Activated CD4-positive, alpha-beta T cell treated with anti-CD3 and anti-CD28 coated beads for 24 hours (primary cell): ENCODE results near the gene PTAFR.

ENCODE experiments used
- DNase-seq, 2 donors: peaks; one replicate each; pipeline ENCODE4 v3.0.0-alpha.2; 2020; ENCODE audit warnings: low read depth in 2 of 2

Gene PTAFR

DNA sequence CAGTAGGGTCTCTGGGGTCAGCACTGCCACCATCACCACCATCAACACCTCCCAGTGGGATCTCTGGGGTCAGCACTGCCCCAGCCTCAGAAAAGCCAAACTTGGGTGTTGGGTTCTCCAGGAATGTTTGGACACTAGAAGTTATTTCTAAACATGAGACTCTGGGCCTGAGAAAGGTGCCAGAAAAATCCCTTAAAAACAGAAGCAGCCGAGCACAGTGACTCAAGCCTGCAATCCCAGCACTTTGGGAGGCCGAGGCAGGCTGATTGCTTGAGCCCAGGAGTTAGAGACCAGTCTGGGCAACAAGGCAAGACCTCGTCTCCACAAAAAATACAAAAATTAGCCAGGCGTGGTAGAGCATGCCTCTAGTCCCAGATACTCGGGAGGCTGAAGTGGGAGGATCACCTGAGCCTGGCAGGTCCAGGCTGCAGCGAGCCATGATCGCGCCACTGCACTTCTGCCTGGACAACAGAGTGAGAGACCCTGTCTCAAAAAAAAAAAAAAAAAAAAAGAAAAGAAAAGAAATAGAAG lies 470 bp downstream of the PTAFR start:
- DNase-seq: no peak

DNA sequence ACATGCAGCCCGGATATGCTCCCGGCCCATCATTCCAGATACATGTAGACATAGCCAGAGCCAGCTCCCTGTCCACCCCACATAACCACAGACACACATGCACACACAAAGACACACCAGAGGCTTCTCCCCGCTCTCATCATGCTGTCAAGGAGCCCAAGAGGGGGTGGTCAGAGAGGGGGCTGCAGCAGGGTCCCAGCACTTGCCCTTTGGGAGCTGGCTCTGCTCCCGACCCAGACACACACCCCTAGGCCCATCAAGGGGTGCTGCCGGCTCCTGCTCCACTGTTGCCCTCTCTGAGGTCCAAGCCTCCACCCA lies 2.6 kb downstream of the PTAFR start:
- DNase-seq: no peak

DNA sequence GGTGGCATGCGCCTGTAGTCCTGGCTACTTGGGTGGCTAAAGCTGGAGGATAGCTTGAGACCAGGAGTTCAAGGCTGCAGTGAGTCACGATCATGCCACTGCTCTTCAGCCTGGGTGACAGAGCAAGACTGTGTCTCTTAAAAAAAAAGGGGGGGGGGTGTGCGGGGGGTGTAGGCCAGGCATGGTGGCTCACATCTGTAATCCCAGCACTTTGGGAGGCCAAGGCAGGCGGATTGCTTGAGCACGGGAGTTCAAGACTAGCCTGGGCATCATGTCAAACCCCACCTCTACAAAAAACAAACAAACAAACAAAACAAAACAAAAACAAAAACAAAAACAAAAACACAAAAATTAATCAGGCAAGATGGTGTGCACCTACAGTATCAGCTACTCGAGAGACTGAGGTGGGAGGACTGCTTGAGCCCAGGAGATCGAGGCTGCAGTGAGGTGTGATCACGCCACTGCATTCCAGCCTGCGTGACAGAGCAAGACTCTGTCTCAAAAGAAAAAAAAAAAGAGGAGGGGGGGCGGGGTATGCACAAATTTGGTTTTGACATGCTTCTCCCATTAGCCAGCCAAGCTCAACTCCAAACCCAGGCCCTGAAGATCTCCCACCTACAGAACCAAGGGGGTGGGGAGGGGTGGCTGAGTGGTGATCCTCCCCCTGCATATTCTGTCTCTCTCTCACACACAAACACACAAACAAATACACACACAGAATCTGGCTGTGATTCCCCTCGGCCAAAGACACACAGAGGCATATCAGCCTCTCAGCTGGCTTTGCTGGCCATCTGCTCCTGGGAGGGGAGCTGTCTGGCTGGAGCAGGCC lies 3.1 kb downstream of the PTAFR start:
- DNase-seq: no peak

DNA sequence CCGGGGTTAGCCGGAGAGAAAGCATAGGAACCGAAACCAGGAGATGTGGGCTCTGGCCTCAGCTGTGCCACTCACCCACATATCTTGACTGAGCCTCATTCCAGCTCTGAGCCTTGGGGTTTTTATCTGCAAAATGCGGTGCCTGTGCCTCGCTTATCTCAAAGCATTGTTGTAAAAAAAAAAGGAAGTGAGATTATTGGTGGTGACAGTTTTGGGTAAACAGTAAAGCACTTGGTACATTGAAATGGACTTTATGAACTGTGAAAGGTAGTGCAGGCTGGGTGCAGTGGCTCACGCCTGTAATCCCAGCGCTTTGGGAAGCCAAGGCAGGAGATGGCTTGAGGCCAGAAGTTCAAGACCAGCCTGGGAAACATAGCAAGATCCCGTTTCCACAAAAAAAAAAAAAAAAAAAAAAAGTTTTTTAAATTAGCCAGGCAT lies 3.8 kb downstream of the PTAFR start:
- DNase-seq: no peak

DNA sequence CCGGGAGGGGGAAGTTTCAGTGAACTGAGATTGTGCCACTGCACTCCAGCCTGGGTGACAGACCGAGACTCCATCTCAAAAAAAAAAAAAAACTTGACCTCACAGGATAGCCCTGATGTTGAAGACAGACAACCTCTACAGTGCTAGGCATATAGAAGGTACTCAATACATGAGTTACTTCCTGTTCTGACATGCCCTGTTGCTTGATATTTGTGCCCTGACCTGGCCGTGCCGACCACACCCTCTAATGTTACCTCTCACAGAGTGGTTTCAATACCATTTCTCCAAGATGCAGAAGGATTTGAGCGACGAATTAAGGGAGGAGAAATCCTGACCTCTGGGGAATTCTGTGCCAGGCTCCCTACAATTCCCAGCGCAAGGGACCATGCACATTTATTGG lies 5.2 kb downstream of the PTAFR start:
- DNase-seq: no peak

DNA sequence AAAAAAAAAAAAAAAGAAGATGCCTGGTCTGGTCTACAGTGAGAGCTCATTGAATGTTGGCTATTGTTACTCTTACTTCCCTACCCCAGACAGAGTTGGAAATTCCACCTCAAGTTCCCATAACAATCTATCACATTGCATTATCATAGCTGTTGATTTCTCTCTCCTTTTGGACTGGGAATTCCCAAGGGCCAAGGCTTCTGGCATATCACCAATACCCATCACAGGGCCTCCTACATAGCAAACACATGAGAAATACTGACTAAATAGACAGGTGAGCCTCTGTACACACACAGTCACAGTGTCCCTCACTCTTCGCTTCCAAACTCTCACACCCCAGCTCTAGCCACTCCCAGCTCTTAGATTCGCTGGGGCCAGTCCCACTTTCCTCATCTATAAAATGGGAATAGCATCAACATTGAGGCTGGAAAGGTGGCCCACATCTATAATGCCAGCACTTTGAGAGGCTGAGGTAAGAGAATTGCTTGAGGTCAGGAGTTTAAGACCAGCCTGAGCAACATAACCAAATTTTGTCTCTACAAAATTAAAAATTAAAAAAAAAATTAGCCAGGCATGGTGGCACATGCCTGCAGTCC lies 6.4 kb downstream of the PTAFR start:
- DNase-seq: no peak

DNA sequence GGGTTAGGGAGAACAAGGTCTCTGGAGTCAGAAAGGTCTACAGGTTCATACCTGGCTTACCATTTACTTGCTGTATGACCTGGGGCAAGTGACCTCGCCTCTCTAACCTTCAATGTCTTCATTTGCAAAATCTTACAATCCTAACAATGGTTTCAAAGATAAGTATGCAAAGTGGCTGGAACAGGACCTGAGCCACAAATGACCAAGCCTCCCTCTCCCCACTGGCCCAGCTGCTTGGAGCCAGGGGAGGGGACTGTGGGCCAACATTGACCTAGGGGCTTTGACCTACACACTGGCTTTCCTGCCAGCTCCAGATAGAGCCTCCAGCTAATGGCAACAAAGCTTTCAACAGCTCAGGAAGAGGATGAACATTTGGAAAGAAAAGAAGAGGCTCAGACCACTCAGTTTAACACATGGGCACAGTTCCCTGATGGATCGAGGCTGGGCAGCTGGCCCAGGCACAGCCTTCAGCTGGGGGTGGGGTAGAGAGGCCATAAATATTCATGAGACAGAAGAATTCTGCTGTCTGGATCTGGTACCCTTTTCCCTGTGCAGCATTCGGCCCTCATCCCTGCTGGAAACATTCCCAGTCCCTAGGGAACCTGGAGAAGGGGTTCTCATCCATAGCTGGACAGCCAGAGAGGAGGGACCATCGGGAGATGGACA lies 12.9 kb downstream of the PTAFR start:
- no peak for DNase-seq

DNA sequence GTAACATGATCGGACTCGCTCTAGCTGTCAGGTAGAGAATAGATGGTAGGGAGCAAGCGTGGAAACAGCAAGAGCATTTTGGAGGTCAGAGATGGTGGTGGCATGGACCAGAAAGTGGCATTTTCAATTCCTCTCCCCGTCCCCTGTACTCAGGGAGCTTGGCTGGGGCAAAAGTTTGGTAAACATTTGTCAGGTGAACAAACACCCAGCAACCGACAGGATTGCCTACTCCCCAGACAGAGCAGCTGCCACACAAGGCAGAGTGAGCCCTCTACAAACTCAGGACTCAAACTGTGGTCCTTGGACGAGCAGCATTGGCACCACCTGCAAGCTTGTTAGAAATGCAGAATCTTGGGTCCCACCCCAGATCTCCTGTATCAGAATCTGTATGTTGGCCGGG lies 14.3 kb downstream of the PTAFR start:
- DNase-seq: no peak

DNA sequence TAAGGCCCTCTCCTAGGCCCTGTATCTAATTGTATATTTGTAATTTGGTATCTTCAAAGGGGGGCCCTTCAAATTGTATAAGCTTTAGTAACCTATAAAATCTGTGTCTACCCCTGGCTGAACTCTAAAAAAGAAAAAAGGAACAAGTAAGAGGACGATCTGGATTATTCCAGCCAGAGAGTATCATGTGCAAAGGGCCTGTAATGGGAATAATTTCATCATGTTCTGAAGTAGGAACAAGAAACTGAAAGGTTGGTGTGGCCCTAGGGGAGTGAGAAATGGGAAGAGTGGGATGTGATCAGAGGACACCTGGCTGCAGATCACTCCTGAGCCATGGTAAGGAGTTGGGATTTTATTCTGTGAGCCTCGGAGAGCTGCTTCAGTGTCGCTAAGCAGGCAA lies 14.7 kb downstream of the PTAFR start:
- no peak for DNase-seq

DNA sequence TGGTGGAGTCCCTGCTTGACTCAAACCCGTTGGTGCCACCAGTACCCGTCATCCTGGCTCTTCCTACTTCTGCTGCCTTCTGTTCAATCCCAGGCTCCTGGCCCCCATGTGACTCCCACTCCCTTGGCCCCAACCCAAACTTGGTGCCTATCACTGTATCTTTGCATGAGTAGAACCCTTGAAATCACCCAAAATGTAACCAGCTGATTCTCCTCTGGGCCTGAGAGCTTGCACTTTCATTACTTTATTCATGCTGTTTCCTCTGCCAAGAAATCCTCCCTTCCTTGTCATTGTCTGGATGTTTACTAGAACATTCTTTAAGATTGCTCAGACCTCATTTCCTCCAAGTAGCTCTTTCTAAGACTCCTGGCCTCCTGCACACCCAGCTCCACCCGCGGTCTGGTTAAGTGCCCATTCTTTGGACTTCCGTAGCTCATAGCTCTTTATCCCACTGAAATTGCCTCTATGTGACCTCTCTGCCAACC lies 15.7 kb downstream of the PTAFR start:
- DNase-seq: no peak

DNA sequence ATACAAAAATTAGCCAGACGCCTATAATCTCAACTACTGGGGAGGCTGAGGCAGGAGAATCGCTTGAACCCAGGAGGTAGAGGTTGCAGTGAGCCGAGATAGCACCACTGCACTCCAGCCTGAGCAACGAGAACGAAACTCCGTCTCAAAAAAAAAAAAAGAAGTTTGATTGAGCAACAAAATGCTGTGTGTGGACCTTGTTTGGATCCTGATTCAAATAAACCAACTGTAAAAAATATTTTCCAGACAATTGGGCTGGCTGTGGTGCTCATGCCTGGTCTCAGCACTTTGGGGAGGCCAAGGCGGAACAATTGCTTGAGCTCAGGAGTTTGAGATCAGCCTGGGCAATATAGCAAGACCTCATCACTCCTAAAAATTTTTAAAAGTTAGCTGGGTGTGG lies 16.8 kb downstream of the PTAFR start:
- no peak for DNase-seq

DNA sequence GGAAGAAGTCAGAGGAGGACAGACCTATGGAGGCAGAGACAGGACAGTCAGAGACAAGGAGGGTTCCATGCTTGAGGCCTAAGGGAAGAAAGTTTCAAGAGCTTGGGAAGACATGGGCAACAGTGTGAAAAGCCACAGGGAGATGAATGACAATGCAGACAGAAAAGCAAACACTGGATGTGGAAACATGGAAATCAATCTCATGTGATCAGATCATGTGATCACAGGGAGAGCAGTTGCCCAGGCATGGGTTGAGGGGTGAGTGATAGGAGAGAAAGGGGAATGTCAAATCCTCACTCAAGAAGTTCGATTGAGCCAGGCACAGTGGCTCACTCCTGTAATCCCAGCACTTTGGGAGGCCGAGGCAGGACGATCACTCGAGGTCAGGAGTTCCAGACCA lies 17.2 kb downstream of the PTAFR start:
- no peak for DNase-seq

DNA sequence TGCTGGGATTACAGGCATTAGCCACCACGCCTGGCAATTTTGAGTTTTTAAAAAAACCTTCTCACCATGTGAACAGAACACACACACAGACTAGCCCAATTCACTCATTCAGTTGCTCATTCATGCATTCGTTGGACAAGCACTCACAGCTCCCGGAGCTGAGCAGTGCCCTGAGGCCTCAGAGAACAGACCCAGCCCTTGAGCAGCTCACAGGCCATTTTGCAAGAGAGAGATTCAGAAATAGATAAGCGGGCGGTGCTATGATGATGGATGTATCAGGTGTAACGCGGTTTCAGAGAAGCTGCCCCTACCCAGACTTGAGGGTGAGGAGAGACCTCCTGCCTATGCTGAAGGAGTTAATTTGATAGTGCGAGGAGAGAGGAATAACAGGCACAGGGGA lies 18.6 kb downstream of the PTAFR start:
- DNase-seq: no peak

DNA sequence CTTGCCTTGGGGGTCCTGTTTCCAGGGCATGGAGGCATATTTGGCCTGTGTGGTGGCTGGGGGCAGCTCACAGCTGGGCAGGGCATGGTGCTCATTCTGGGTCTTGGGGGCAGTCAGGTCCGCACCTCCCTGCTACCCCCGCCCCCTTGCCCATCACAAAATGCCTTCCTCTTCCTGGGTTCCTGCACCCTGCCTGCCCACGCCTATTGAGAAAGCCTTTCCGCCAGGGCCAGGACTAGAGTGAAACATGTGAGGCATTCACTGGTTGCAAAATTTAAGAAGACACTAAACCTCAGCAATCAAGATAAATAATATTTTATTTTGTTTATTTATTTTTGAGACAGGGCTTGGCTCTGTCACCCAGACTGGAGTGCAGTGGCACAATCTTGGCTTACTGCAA lies 19.7 kb downstream of the PTAFR start:
- no peak for DNase-seq

DNA sequence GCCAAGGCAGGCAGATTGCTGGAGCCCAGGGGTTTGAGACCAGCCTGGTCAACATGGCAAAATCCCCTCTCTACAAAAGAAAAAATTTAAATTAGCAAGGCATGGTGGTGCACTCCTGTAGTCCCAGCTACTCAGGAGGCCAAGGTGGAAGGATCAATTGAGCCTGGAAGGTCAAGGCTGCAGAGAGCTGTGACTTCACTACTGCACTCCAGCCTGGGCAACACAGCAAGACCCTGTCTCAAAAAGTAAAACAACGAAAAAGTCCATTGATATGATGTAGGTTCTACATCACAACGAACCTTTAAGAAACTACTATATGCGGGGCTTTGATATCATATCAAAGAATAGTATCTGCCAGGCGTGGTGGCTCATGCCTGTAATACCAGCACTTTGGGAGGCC lies 20.9 kb downstream of the PTAFR start:
- DNase-seq: no peak

DNA sequence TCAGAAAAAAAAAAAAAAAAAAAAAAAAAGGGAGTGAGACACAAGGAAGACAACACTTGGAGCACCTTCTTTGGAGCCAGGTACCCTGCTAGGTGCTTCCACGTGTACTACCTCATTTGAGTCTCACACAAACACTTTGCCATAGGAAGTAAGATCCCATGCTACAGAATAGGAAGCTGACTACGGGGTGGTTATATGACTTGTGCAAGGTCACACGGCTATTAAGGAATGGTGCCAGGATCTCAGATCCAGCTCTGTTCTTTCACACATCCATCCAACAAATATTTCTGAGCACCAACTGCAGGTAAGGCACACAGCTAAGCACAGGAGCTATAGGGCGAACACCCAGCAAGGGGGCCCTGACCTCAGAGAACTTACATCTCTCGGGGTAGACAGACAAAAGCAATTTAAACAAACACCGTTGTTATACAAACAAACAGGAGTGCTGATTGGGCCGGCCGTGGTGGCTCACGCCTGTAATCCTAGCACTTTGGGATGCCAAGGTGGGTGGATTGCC lies 22.4 kb downstream of the PTAFR start:
- DNase-seq: no peak

DNA sequence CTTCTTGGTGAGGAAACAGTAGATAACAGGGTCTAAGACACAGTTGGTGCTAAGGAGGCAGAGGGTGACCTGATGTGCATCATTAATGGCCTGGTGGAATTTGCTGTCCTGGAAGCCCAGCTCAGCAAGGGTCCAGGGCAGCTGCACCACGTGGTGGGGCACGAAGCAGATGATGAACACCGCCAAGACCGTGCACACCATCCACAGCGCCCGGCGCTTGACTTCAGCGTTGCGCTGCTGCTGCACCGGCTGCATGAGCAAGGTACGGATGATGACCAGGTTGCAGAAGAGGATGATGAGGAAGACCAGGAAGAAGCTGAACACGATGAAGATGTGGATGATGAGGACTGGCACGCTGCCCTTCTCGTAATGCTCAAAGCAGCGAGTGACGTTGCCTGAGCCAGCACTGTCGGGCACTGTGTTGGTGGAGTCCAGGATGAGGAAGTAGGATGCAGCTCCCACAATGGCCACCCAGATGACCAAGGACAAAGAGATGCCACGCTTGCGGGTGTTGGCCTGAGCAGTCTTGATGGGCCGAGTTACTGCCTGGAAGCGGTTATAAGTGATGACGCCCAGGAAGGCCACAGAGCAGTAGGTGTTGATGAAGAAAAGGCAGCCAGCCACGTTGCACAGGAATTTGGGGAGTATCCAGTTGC lies 26.2 kb downstream of the PTAFR start:
- DNase-seq: no peak

DNA sequence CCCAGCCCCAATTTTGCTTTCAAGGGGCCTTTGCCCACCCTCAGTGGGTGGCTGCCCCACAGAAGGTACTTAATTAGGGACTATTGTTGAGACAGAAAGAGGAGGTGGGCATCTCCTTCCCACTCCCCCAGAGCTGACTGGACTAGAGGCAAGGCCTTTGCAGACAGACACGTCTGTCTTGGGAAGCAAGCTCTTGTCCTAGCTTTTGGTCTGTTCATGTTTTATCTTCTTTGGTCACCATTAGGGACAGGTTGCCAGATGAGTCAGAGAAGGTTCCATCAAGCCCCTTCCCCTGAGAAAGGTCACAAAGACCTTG lies 27.7 kb downstream of the PTAFR start:
- DNase-seq: no peak

DNA sequence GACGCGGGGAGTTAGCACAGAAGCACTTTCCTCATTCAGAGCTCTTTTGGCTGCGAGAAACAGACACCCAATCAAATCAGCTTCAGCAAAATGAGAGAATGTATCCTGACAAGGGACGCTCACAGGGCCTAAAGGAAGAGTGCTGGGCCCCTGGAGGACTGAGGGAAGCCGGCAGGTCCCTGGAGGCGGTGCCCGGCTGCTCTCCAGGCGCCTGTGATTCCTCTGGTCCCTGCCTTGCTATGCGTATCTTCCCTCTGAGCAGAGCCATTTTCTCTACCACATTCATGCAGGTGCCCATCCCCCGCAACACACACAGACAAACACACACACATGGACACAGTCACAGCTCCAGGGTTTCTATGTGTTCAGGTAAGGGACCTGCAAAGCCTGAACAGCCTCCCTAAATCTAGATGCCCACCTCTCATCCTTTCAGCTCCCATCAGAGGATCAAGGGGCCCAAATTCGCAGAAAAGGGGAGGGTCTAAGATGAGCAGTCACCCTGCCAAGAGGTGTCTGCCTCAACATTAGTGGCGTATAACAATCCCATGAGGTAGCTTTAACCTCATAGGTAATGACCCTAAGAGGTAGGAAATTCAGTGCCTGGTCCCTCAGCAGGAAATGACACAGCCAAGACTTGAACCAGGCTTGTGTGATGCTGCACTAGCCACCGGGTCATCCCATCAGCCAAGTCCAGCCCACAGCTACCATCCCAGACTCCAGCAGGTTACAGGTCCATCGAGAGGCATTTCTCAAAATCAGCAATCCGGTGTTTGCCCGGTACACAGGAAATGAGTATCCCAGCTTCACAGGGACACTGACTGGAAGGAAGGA lies 29.0 kb downstream of the PTAFR start:
- no peak for DNase-seq

DNA sequence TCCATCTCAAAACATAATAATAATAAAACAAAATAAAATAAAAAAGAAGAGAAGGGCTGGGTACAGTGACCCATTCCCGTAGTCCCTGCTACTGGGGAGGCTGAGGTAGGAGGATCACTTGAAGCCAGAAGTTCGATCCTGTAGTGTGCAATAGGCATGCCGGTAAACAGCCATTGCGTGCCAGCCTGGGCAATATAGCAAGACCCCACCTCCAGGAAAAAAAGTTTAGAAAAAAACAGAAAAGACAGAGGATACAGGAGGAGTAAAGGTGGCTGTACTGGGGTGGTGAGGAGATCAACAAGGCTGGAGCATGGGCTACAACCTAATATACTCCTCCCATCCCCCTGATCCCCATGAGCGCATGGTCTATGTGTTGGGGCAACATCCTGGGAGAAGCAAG lies 30.8 kb downstream of the PTAFR start:
- DNase-seq: no peak
